Adipose tissue (tissue), 3 donors: ENCODE measurements around the gene ZNF580. TPM values are rescaled to one million over a fixed set of nuclear protein-coding genes. Genes with fewer than 3 reads are reported as not detected.
A peak's percentile ranks its signal among the peaks of the same experiment; 100 is the strongest.

ENCODE experiments used
- H3K27ac ChIP-seq: one replicate; pipeline ENCODE4 v1.5.1; 2013; ENCODE audit warnings: low read depth, low read length
- WGBS, 3 donors: extraction: QIAGEN DNeasy Blood & Tissue Kit; methylation state at CpG; one replicate each; pipeline ENCODE4 v1.1.7; 2013; 5-methylcytosine and 5-hydroxymethylcytosine counted together
- polyA plus RNA-seq, 3 donors: library from polyadenylated mRNA; stranded (reverse); fragments of 200-250 nt; gene quantifications; one replicate each; pipeline ENCODE4 v1.2.3, GENCODE V29; 2013
- donor health status: healthy with polysubstance abuse.
- donor health status: Bipolar disorder and iron deficiency.
- donor health status: healthy.

ZNF580 gene
- polyA plus RNA-seq, 3 donors, result 17.9 to 41.2 (median 26.1) TPM

GRCh38 chr19:55603581-55604292 lies 37.1 kb upstream of the ZNF580 start:
- WGBS, 3 donors, result 73 to 82% (median 75%) methylated on average over 22 of the region's 22 CpGs
- H3K27ac ChIP-seq, result no peak overlapping the region

GRCh38 chr19:55605207-55605636 lies 35.6 kb upstream of the ZNF580 start:
- 0 to 1% (median 1%) methylated on average over 36 to 43 of the region's 43 CpGs for WGBS, 3 donors
- H3K27ac ChIP-seq, result peak overlapping the region; percentile 80

DNA sequence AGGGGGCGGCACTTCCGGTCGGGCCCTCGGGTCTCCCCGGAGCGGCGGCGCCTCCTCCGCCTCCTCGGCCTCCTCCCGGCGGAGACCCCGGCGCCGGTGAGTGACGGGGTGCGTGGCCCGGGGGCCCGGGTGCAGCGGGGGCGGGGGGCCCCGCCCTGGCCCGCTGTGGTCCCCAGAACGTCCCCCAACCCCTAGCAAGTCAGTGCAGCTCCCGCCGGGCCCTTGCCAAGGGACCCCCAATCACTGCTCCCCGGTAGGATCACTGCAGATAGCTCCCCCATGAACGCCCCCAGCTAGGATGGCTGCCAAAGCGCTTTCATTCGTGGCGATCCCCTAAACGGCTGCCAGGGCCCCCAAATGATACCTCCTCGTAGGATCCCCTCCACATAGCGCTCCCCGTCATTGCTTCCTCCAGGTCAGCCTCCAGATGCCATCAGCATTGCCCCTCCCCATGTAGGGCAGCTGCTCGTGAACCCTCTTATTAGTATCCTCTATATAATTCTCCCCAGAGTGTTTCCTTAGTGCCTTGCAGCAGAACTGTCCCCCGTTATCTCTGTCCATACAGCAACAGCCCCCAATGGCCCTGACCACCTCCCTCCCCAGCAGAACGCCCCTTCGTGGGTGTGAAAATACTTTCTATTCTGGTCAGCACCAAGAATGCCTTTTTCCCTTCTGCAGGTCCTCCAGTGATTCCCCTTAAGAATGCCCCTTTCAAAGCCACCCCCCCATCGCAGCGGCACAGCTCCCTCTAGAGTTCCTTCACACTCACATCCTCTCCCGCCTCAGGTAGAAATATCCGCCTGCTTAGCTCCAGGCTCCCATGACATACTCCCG lies 34.9 kb upstream of the ZNF580 start, which contains the start of gene ZNF865:
Gene ZNF865 (plus strand): TSS at position 11 of the 834 bp plus-strand sequence. CDS start 7,972 bp downstream, outside the sequence.
- 0 to 1% (median 1%) methylated on average over 18 to 44 of the region's 44 CpGs for WGBS, 3 donors
- H3K27ac ChIP-seq, result peak within 1 kb of the TSS; percentile 80

- WGBS, 3 donors, result 15 to 24% (median 17%) methylated on average over 12 of the region's 12 CpGs
- H3K27ac ChIP-seq, result no peak overlapping the region
These were observed 34.4 kb upstream of the ZNF580 start for GRCh38 chr19:55606471-55606787.

DNA sequence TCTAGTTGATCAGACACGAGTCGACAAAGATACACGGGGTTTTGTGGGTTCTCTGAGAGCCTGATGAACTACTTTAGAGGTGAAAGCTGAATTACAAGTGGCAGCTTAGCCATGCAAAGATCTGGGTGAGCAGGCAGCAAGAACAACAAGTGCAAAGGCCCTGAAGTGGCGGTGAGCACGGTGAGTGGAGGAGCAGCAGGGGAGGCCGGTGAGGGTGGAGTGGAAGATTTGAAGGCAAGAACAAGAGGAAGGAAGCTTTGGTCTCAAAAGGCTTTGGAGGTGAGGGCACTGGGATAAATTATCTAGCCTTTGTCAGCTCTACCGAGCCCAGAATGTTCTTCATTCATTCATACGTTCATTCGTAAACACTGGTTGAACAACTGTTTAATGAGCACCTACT lies 34.0 kb upstream of the ZNF580 start:
- WGBS, 3 donors, result 63 to 69% (median 66%) methylated on average over 9 of the region's 9 CpGs
- H3K27ac ChIP-seq, result no peak overlapping the region

DNA sequence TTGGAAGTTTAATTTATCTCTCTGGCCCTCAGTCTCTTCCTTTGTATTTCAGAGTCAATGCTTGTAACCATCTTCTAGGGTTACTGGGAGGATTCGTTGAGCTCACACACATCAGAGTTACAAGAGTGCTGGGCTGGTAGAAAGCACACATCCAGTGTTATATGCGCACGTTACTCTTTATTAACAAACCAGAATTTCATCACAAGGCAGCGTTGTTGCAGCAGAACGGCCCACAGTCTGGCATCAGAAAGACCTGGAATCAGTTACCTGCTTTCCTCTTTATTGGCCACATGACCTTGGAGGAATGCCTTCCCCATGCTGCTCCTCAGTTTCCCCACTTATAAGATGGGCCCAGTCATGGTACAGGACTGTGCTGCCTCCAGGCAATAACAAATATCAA lies 31.5 kb upstream of the ZNF580 start:
- 61 to 95% (median 69%) methylated on average over 5 of the region's 5 CpGs for WGBS, 3 donors
- H3K27ac ChIP-seq, result no peak overlapping the region

DNA sequence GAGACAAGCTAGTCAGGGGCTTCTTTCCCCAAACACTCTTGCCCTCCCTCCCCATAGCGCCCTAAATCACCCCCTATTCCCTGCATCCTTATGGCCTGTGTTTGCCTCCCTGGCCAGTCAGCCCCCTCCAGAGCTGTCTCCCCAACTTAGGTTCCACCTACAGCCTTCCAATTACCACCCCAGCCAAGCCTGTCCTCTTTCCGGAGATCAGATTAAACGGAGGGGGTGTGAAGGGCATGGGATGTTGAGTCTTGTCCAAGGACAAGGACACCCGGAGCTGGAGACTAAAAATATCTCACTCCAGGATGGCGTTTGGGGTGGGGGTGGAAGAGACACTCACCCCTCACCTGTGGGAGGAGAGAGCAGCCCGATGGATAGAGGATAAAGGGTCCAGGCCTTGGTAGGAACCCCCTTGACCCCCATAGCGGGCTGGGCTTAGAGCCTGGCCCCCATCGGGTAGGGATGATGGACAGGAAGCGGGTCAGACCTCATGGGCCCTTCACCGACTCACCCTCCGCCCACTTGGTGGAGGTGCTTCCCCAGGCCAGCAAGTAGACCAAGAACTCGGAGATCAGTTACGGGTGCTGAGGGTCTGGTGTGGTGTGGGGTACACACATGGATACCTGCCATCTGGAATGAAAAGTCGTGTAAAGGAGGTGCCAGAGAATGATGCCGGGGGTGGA lies 29.4 kb upstream of the ZNF580 start:
- 59 to 79% (median 78%) methylated on average over 15 of the region's 15 CpGs for WGBS, 3 donors
- no peak overlapping the region for H3K27ac ChIP-seq

GRCh38 chr19:55611983-55612645 lies 28.7 kb upstream of the ZNF580 start:
- WGBS, 3 donors, result 80 to 88% (median 83%) methylated on average over 3 of the region's 3 CpGs
- H3K27ac ChIP-seq, result no peak overlapping the region

- 92 to 96% (median 96%) methylated on average over 22 to 27 of the region's 27 CpGs for WGBS, 3 donors
- H3K27ac ChIP-seq, result no peak overlapping the region
These were observed 27.4 kb upstream of the ZNF580 start for GRCh38 chr19:55613396-55613795.

GRCh38 chr19:55613930-55614710 lies 26.7 kb upstream of the ZNF580 start:
- WGBS, 3 donors, result 92 to 96% (median 96%) methylated on average over 54 to 75 of the region's 75 CpGs

DNA sequence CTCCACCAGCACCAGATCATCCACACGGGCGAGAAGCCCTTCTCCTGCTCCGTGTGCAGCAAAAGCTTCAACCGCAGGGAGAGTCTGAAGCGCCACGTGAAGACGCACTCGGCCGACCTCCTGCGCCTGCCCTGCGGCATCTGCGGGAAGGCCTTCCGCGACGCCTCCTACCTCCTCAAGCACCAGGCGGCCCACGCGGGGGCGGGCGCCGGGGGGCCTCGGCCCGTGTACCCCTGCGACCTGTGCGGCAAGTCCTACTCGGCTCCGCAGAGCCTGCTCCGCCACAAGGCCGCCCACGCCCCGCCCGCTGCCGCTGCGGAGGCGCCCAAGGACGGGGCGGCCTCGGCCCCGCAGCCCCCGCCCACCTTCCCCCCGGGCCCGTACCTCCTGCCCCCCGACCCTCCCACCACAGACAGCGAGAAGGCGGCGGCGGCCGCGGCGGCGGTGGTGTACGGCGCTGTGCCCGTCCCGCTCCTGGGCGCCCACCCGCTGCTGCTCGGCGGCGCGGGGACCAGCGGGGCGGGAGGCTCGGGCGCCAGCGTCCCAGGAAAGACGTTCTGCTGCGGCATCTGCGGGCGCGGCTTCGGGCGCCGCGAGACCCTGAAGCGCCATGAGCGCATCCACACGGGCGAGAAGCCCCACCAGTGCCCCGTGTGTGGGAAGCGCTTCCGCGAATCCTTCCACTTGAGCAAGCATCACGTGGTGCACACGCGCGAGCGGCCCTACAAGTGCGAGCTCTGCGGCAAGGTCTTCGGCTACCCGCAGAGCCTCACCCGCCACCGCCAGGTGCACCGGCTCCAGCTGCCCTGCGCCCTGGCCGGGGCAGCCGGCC lies 25.9 kb upstream of the ZNF580 start:
- WGBS, 3 donors, result 97 to 98% (median 97%) methylated on average over 88 to 98 of the region's 98 CpGs
- no peak overlapping the region for H3K27ac ChIP-seq

More at GRCh38 chr19:55613930-55614710, 26.7 kb upstream of the ZNF580 start:
- no peak overlapping the region for H3K27ac ChIP-seq

DNA sequence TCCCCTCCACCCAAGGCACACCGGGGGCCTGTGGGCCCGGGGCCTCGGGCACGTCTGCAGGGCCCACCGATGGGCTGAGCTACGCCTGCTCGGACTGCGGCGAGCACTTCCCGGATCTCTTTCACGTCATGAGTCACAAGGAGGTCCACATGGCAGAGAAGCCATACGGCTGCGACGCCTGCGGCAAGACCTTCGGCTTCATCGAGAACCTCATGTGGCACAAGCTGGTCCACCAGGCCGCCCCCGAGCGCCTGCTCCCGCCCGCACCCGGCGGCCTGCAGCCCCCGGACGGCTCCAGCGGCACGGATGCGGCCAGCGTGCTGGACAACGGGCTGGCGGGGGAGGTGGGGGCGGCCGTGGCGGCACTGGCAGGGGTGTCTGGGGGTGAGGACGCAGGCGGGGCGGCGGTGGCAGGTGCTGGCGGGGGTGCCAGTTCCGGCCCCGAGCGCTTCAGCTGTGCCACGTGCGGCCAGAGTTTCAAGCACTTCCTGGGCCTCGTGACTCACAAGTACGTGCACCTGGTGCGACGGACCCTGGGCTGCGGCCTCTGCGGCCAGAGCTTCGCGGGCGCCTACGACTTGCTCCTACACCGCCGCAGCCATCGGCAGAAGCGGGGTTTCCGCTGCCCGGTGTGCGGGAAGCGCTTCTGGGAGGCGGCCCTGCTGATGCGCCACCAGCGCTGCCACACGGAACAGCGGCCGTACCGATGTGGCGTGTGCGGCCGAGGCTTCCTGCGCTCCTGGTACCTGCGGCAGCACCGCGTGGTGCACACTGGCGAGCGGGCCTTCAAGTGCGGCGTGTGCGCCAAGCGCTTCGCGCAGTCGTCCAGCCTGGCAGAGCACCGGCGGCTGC lies 25.0 kb upstream of the ZNF580 start:
- 97% methylated on average over 82 to 88 of the region's 88 CpGs for WGBS, 3 donors
- H3K27ac ChIP-seq, result no peak overlapping the region

DNA sequence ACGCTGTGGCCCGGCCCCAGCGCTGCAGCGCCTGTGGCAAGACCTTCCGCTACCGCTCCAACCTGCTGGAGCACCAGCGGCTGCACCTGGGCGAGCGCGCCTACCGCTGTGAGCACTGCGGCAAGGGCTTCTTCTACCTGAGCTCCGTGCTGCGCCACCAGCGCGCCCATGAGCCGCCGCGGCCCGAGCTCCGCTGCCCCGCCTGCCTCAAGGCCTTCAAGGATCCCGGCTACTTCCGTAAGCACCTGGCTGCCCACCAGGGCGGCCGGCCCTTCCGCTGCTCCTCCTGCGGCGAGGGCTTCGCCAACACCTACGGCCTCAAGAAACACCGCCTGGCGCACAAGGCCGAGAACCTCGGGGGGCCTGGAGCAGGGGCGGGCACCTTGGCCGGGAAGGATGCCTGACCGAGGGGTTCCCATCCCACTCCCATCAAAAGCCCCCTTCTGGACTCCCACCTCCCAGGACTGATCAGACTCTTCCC lies 24.4 kb upstream of the ZNF580 start:
- WGBS, 3 donors, result 96 to 97% (median 97%) methylated on average over 38 of the region's 38 CpGs

DNA sequence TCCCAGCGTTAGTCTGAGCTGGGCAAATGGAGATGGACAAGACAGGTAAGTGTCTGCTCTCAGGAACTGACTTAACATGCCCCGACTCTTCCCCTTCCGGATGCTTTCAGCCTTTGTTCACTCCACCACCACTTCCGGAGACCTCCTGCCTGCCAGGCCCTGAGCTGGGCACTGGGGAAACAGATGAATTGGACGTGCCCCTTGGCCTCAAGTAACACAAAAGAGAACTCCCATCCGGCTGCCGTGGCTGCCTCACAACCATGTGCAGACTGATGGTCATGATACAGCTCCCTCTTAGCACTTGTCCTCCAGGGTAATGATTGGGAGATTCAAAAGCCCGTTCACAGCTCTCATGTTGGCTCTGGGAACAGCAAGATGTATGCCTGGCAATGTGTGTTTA lies 23.4 kb upstream of the ZNF580 start:
- WGBS, 3 donors, result 76 to 90% (median 82%) methylated on average over 8 of the region's 8 CpGs
- no peak overlapping the region for H3K27ac ChIP-seq

More for the DNA sequence above, 24.4 kb upstream of the ZNF580 start:
- no peak overlapping the region for H3K27ac ChIP-seq

- H3K27ac ChIP-seq, result no peak overlapping the region
- 80 to 90% (median 82%) methylated on average over 7 of the region's 7 CpGs for WGBS, 3 donors
These were observed 22.4 kb upstream of the ZNF580 start for GRCh38 chr19:55618426-55618825.

DNA sequence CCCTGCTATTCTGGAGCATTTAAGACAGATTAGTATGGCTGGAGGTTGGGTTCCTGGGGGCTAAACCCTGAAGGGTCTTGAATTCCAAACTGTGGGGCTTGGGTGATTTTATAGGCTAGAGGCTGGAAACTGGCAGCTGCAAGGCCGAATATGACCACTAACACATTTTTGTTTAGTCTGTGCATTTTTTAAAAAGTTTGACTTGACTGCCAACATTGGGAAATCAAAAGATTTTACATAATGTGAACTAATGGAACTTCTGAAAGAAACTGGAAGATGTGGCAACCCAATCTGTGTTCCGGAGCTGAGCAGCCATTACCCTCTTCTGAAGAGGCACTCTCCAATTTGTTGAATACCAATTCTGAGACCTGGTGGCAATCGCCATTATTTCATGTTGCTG lies 21.5 kb upstream of the ZNF580 start:
- 47 to 87% (median 62%) methylated on average over 3 of the region's 3 CpGs for WGBS, 3 donors
- H3K27ac ChIP-seq, result no peak overlapping the region
